GM21529 (cell line): Measurements from ENCODE around the gene TAB2.
"Not testable (repeated sequence)": the region's sequence is repeated elsewhere in the genome, so short reads cannot be mapped to it uniquely, and the experiment has no call there.

Experiments
- ATAC-seq: cut with Tn5 transposase; IDR thresholded peaks from one replicate; pipeline ENCODE4 v1.9.1; 2021; ENCODE audit not compliant: unreplicated experiment

The TAB2 gene

DNA sequence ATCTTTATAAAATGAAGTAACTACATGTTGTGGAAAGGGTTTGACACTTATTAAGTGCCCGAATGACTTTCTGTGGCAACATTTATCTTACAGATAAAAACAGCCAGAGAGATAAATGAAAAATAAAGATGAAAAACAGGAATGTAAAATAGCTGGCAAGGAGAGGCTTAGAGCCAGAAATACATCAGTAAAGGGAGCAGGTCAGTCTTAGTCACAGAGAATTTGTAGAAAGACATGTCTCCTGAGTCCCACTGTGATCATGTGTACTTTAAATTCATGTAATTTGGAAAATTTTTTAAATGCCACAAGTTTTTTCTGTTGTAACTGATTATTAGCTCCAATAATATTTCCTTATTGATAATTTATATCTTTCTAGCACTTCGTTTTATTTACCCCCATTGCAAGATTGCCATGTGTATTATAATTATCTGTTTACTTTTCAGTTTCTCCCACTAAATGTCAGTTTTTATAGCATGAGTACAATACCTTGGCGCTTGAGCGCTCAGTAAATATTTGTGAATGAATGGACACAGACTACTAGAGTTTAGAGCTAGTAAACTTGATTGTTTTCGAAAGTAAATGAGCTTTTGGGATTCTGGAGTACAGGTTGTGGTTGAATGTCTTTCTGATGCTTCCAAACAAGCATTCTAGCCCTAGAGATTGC is 15.2 kb downstream of the TAB2 start:
- no peak for ATAC-seq

DNA sequence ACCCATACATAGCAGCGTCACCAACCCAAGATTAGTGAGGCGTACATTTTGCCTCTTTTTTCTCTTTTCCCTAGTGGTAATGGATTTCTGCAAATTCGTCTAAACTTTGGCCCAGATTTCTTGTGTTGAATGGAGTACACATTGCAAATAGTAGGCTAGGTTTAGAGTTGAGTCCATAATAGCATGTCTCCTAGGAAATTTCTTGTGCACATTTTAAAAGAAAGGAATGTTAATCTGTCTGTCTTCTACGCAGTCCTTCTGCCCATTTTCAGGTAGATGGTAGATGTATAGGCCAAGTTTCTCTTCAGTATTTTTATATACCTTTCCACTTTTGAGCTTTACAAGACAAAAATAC is 15.7 kb downstream of the TAB2 start:
- ATAC-seq, result no peak

DNA sequence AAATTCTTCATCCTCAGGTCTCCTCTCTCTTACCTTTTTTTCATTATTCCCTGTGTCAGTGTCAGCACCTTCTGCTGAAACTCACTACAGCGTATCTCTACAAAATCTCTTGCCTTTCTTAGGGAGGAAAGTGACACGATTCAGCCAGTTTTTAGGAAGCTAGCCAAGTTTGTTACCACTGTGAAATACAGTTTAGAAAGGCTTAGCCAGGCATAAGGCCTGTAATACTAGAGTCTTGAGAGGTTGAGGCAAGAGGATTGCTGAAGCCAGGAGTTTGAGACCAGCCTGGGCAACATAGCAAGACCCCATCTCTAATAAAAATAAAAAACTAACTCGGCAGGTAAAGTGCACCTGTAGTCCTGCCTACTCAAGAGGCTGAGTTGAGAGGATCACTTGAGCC is 16.7 kb downstream of the TAB2 start:
- ATAC-seq, result no peak

DNA sequence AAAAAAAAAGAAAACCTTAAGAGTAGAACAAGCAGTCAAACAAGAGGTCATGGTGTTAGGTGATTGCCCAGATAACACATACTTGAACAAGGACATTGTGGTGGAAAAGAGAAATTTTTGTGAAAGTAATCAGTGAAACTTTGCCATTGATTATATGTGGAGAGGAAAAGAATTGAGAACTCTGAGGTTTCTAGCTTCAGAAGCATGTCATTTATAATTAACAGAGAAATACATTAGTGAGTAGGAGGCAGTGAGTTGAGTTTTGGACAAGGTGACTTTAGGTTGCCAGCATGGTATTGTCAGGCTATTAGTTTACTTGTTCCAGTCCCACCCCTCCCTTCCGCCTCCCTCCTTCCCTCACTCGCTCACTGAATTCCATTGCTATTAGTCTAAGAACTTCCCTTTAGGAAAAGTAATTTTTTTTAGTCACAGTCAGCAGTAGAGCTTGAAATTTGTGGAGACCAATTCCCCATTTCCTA is 17.2 kb downstream of the TAB2 start:
- no peak for ATAC-seq

DNA sequence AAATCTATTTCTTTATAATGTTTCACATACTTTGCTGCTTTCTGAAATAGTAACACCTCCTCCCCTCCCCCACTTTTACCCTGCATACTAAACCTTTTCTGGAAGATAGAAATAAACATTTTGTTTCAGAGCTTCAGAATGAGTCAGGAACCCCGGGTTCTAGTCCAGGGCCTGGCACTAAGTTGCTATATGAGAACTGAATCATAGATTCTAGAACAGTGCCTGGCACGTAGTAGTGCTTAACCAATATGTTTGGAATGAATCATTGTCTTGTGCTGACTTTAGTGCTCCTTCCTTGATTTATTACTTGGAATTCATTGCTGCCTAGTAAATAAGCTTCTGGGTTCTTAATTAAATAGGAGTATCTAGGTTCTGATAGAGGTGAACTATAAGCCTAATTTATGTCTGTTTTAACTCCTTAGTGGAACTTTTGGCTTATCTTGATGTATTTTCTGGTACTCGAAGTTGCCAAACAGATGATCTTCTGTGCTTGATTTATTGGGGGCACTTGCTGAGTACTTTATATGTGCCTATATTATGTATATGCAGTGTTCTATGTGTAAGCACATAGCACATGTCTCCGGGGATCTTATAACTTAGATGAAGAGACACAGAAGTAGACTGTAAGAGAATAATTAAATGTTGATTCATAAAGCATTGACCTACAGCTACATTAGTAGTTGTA is 18.6 kb downstream of the TAB2 start:
- ATAC-seq, result peak; percentile 50

DNA sequence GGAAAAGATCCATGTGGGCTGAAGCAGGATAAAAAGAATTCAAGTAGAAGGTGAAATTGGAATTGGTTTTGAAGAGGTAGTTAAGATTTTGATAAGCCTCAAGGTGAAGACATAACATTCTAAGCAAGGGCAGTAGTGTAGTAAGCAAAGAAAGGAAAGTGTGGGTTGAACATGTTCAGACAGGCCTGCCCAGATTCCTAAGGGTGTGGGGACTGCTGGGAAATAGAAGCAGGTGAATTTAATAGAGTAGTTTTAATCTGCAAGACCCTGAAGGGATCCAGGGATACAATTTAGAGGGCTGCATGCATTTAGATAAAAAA is 19.1 kb downstream of the TAB2 start:
- ATAC-seq, result no peak

DNA sequence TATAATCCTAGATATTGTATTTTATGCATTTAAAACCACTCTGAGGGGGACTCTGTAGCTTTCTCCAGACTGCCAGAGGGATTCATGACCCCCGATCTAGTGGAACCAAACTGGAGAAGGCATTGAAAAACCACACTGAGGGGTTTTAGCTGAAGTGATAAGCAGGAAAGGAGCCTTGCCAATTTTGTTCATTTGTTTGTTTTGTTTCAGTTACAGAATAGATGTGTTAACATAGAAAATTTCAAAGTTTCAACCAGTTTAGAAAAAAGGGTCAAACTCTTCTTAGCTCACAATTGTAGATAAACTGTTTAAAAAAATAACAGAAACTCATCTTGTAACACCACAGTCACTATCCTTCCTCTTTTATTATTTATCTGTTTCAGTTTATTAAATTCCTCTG is 19.8 kb downstream of the TAB2 start:
- no peak for ATAC-seq

DNA sequence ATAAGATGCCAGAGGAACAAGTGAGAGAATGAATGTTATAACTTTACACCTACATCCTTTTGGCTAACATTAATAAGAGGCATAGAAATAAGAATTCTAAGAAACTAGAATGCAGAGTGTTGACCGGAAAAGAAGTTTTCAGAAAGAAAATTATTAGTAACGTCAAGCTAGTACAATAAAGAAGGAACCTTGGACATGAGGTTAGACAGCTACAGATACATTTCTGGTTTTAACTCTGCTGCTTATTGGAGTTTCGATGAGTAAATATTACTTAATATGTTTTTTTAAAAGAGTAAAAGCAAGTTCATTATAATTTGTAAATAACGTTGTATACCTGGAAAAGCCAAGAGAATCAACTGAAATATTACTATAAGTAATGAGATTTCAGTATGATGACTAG is 22.7 kb downstream of the TAB2 start:
- no peak for ATAC-seq

DNA sequence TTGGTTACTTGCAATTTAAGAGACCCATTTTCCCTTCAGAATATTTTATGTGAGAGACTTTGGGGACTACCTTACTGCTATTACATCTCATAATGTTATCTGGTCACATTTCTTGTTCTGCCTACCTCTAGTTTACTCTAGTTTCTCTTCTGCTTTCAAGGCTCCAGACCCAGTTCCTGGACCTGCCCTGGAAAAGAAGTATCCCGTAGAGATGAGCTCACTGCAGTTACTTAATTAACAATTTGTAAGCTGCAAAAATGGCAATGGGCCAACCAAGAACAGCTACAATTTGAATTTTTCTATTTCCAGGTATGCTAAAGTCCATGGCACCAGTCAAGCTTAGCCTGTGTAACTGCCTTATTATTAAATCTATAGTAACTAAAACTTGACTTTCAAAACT is 25.0 kb downstream of the TAB2 start:
- peak; percentile 81 for ATAC-seq

DNA sequence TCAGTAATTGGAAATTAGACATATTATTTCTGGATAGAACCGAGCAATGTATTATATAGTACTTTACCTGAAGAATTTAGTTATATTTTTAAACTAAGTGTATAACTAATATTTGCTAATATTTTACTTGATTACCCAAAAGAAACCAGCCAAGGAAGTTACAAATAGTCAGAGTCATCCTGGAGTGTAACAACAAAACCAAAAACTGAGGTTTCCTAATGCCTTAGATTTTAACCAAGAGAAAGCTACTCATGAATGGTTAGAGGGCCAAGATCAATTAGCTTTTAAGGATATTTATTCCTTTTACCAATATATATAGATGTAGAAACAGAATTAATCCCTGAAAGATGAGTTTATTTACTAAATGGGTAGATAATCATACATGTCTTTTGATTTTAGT is 26.0 kb downstream of the TAB2 start:
- no peak for ATAC-seq

DNA sequence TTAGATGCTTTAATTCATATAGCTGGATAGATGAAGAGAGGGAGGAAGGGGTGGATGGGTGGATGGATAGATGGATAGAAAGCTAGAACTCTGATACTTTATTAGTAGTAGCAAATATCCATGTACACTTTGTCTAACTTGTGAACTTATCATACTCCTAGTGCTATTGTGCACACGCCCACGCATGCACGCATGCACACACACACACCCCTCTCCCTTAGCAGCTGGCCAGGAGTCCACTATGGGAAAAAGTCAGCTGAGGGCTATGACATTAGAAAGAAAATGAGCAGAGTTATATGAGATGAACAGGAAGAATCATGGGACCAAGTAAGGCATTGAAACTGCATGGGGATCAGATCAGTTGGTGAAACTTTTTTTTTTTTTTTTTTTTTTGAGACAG is 28.6 kb downstream of the TAB2 start:
- no peak for ATAC-seq

DNA sequence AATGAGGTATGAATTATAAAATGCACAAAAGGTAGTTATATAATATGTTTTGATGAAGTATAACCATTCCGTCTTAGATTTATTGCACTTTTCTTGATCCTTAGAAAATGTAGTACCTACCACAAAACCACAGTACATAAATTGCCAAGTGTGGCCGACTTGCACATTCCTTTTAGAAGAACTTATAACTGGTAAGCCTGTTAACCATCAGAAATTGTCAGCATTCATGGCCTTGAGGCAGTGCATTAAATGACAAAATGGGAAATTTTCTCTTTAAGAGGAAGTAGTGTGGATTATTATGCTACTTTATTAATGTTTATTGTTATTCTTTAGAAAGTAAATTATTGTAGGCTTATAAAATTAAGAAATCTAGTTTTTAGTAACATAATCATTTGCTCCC is 29.6 kb downstream of the TAB2 start:
- no peak for ATAC-seq

DNA sequence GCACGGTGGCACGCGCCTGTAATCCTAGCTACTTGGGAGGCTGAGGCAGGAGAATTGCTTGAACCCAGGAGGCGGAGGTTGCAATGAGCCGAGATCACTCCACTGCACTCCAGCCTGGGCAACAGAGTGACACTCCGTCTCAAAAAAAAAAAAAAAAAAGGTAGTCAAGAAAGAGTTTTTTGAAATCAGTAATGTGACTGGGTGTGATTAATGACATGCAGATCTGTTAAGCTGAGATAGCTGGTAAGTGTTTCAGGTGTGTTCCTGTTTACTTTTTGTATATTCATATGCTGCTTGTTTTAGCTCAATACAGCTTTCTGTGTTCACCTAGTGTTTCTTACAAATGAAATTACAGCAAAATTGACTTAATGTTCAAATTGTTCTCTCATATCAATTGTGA is 31.8 kb downstream of the TAB2 start:
- not testable (repeated sequence) for ATAC-seq

DNA sequence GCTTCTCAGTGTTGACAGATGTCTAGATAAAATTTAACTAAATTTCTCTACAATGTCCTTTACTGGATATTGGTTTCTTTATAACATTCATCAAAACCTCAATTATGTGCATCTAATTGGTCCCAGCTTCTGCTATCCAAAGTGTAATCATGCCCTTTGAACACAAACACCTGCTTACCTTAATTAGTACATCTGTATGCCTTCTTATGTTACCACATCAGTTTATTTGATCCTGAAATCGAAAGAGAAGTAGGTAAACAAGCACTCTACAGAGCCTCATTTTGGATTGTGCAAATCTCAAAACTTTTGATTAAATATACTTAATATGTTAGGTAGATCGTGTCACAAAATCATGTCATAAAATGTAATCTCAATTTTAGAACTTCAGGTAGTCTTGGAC is 36.5 kb downstream of the TAB2 start:
- no peak for ATAC-seq

DNA sequence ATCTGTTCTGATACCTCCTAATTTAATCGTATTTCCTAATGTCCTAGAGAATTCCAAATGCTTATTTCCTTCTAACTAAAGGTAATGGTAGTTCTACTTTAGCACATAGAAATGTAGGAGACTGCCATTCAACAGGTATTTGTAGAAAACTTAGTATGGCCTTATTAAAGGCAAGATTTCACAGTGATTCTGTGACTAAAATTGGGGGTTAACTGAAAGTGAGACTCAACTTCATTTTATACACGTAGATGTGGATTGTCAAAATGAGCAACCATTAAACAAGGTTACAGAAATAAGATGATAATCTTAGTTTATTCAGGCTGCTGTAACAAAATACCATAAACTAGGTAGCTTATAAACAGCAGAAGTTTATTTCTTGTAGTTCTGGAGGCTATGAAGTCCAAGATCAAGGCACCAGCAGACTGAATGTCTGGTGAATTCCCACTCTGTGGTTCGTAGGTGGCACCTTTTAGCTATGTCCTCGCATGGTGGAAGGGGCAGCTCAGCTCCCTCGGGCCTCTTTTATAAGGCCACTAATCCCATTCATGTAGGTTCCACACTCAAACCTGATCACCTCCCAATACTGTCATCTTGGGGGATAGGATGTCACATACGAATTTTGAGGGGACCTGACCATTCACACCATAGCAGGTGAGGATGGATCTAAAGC is 38.7 kb downstream of the TAB2 start:
- ATAC-seq, result no peak

DNA sequence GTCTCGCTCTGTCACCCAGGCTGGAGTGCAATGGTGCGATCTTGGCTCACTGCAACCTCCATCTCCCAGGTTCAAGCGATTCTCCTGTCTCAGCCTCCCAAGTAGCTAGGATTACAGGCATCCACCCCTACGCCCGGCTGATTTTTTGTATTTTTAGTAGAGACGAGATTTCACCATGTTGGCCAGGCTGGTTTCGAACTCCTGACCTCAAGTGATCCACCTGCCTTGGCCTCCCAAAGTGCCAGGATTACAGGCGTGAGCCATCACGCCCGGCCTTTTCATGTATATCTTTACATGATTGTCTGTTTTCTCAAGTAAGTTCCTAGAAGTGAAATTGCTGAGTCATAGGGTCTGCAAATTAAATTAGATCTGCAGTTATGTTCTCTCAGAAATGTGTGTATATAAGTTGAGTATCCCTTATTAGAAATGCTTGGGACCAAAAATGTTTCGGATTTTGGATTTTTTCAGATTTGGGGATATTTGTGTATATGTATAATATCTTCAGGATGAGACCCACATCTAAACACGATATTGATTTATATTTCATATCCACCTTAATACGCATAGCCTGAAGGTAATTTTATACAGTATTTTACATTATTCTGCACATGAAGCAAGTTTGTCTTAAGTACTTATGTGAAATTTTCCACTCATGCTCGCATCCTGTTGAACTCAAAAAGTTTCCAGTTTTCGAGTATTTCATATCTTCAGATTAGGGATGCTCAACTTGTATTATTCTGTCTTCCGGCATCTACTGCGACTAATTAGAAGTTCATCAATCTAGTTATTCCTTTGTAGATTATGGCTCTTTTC is 40.4 kb downstream of the TAB2 start:
- no peak for ATAC-seq

DNA sequence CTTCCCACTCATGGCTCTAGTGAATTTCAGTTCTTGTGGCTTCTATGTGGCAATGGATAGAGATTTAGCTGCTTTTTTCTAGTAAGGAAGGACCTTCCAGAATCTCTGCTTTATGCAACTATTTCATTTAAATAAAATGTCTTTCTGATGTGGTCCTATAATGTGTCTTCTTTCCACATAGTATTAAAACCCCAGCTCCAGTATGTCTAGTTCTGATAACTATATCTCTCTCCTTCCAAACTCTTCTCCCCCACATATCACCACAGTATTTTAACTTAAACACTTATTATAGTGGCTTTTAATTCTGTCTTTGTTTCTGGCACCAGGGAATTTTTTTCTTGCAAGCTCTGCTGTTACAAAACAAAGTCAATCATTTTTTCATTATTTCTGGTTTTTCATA is 41.9 kb downstream of the TAB2 start:
- ATAC-seq, result no peak

DNA sequence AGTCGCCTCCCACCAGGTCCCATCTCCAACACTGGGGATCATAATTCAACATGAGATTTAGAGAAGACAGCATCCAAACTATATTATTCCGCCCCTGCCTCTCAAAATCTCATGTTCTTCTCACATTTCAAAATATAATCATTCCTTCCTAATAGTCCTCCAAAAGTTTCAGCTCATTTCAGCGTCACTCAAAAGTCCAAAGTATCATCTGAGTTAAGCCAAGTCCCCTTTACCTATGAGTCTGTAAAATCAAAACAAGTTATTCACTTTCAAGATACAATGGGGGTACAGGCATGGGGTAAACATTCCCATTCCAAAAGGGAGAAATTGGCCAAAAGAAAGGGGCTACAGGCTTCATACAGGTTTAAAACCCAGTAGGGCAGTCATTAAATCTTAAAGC is 43.0 kb downstream of the TAB2 start:
- no peak for ATAC-seq

DNA sequence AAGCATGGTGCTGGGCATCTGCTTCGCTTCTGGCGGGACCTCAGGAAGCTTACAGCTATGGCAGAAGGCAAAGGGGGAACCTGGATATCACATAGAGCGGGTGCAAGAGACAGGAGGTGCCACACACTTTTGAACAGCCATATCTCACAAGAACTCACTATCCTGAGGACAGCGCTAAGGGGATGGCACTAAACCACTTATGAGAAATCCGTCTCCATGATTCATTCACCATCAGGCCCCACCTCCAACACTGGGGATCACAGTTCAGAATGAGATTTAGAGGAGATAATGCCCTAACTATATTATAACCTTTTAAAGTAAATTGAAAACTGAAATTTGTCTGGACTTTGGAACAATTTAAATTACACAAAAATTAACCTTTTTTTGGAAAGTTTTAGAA is 44.8 kb downstream of the TAB2 start:
- no peak for ATAC-seq

DNA sequence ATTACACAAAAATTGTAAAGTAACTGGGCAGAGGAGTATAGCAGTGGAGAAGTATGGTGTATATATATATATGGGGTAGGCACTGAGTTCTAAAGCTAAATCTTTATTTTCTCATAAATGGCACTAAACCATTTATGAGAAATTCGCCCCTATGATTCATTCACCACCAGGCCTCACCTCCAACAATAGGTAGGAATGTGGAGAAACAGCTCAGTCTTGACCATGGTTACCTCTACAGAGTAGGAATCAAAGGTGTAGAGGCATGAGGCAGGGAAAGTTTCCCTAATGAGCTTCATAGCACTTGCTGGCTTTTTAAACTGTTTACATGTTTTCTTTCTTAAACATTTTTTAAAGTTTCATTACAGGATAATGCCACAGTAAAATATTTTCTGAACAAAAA is 45.6 kb downstream of the TAB2 start:
- ATAC-seq, result no peak

DNA sequence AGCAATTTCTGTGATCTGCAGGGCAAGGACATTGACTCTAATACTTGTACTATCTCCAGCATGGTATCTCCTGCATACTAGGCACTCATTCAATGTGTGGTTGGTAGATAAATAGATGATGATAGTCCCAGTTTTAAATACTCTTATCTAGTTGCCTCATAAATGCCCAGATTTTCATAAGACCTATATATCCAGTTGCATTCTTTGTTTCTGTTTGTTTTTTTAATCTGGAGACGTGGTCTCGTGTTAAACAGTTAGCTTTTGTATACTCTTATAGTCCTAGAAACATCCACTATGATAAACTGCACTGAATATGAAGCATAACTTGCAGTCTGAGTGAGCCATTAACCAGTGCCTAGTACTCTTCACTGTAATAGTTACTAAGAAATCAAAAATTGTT is 47.0 kb downstream of the TAB2 start:
- ATAC-seq, result no peak

DNA sequence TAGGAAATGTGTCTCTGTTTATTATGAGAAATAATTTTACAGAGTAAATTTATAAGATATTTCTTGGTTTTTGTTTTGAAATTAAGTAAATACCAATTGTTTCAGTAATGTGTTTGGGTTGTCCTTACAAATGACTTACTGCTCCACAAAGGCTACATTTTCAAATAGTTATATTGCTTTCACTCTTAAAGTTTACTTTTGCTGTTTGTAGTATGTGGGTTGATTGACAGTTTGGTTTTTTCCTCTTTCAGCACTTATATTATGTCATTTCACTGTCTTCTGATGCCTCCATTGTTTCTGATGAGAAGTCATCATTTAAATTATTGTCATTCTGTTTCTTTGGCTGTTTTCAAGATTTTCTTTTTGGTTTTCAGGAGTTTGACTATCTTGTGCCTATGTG is 47.7 kb downstream of the TAB2 start:
- ATAC-seq, result no peak
